GM06990 (cell line): ENCODE data around the gene TGFBR1.
A peak's percentile ranks its signal among the peaks of the same experiment; 100 is the strongest.

Experiments
- DNase-seq: peaks from one replicate; pipeline ENCODE4 v3.0.0-alpha.2; 2011; ENCODE audit not compliant: insufficient read length; ENCODE audit errors: extremely low read depth
- H3K27me3 ChIP-seq: replicated peaks from 2 replicates; pipeline ENCODE4 v1.6.0; 2011; ENCODE audit warnings: low read length; ENCODE audit not compliant: control insufficient read depth, insufficient read depth
- H3K36me3 ChIP-seq: 2 replicates; pipeline ENCODE4 v1.5.1; 2011; ENCODE audit warnings: low read length; ENCODE audit not compliant: control insufficient read depth, insufficient read depth
- H3K4me3 ChIP-seq: replicated peaks from 2 replicates; pipeline ENCODE4 v1.5.1; 2011; ENCODE audit warnings: low read depth, mild to moderate bottlenecking, control low read depth, low read length
- CTCF ChIP-seq: IDR thresholded peaks from 2 replicates; pipeline ENCODE4 v1.5.1; 2011; ENCODE audit warnings: low read length, control low read depth, mild to moderate bottlenecking, inconsistent platforms; ENCODE audit not compliant: insufficient read depth, poor library complexity, severe bottlenecking

The TGFBR1 gene

DNA sequence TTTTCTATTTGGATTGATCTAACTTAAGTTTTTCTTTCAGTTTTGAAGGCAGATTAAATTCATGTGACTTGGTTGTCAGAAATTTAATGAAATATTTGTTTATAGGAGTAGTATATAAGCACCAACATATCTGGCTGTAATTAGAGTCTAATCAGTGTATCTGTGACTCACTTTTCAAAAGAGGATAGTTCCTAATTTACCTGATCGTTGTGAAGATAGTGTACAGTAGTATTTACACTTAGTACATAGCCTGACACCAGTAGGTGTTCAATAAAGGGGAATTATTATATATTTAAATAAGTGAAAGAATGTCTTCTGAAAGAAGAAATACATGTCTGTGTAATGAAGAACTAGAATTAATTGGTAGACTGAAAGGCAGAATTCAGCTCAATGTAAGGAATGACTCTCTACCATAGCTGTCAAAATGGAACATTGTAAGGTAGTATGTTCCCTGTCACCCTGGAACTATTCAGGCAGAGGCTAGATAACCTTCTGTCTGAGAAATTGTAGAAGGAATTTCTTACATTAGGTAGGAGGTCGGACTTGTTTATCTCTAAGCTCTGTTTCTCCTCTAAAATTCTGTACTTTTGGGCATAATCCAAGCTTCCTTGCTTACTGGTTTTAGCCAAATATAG, 8.6 kb downstream of the TGFBR1 start:
- Histone ChIP-seq H3K36me3 (no peaks in the 10 kb centered on the region), H3K27me3 (no peaks in the 10 kb centered on the region), H3K4me3 (no peak overlapping the region)
- no peak for TF ChIP-seq CTCF
- no peak for DNase-seq

DNA sequence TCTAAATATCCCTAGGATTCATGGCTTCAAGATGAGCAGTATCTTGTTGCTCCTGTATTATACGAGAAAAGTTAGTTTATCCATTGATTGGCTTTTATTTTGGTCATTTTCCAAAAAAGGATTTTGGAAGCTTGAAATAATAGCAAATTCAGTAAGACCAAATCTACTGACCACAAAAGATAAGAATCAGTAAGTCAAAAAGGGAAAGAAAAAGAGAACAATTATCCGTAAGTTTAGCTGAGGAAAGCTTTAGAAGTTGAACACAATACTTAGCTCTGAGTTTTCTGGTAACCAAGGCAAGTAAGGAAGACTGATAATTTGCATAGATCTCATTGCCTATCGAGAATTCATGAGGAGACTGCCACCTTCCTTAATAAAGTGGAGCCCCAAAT, 9.1 kb downstream of the TGFBR1 start:
- Histone ChIP-seq H3K36me3 (no peaks in the 10 kb centered on the region), H3K27me3 (no peaks in the 10 kb centered on the region), H3K4me3 (no peak overlapping the region)
- TF ChIP-seq CTCF, result no peak
- DNase-seq, result no peak

DNA sequence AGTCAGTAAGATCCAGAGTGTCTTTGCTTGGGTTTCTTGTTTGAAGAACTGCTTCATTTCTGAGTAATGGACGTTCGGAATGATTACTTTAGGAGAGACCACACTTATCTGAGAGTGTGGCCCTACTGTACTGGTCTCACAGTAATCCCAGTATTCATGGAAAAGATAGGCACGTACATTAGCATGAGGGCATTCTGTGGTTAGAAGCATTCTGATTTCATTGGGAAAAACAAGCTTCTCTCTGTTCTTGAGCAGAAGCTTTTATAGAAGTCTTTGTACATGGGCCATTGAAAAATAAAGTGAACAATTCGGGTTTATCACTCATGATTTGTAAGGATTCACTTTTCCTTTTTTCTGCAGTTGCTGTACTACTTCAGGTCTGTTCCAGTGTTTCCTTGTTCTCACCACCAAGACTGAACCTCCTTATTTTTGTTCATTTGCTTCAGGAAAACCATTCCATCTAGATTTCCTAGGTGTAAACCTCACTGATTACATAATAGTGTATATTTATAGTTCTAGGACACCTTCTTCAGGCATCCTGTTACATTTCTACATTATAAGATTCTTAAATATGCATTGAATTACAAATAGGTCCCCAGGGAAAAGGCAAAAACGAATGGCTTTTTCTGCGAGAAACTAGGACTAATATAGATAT, 10.1 kb downstream of the TGFBR1 start:
- H3K27me3 ChIP-seq, result no peaks in the 10 kb centered on the region
- no peak for TF ChIP-seq CTCF

GRCh38 chr9:99116003-99116411, 11.1 kb downstream of the TGFBR1 start:
- no peak for DNase-seq
- no peak overlapping the region for H3K4me3 ChIP-seq

More for the DNA sequence above, 10.1 kb downstream of the TGFBR1 start:
- Histone ChIP-seq H3K4me3 (no peak overlapping the region), H3K36me3 (no peaks in the 10 kb centered on the region)
- no peak for DNase-seq

DNA sequence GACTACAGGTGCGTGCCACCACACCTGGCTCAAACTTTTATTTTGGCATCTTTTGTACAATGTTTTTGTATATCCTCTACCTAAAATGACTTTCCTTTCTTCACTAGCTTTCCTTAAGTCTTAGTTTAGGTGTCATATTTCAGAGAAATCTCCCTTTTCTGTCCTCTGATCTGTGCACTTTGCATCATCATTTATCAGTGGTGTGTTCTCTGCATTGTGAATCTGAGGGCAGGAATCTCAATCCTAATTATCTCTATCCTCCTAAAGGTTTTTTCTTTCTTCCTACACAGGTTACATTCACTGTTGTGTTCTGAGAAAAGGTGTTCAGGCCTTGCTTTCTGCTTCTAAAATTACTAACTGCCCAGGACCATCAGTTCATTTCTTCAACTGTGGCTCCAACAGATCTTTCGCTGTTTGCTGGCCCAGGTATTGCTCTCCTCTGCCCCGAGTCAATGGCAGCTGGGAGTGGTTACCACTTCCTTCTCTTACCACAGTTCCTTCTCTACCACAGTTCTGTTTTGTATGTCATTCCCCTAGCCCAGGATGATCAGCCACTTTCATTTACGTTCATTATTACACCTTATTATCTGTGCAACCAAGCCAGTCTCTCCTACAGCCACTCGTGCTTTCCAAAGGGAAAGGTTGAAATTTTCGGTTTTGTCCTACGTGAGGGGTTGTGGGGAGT, 14.0 kb downstream of the TGFBR1 start:
- no peak for TF ChIP-seq CTCF
- no peak for DNase-seq
- Histone ChIP-seq H3K4me3 (peak overlapping the region; percentile 1; the same call in 1 of the 2 replicates), H3K36me3 (no peaks in the 10 kb centered on the region), H3K27me3 (no peaks in the 10 kb centered on the region)

More at GRCh38 chr9:99116003-99116411, 11.1 kb downstream of the TGFBR1 start:
- no peak for TF ChIP-seq CTCF
- H3K36me3 ChIP-seq, result no peaks in the 10 kb centered on the region
- no peaks in the 10 kb centered on the region for H3K27me3 ChIP-seq
